WTC11 (cell line): ENCODE results near the gene CRYBA2. TPM values are rescaled to one million over a fixed set of nuclear protein-coding genes. Genes with fewer than 3 reads are reported as not detected.

ENCODE experiments used
- ATAC-seq: fragments of 200-7000 bp; cut with Tn5 transposase; 2 replicates; pipeline ENCODE4 v1.10.0; 2021; ENCODE audit warnings: mild to moderate bottlenecking, moderate library complexity
- CTCF ChIA-PET: fragments of 300-600 bp; sonication (Branson Sonifier 250); formaldehyde crosslinking; loops from one replicate; lab custom pipeline; 2021; ENCODE audit warnings: antibody characterized with exemption; lab: Charles Lee
- POLR2A ChIA-PET: fragments of 350-600 bp; sonication (Branson Sonifier 250); formaldehyde crosslinking; loops from one replicate; lab custom pipeline; 2021; ENCODE audit warnings: antibody characterized with exemption; lab: Charles Lee
- DNase-seq: peaks from one replicate; pipeline ENCODE4 v3.0.0; 2021; ENCODE audit warnings: low spot score
- H3K27ac Mint-ChIP-seq: 2 replicates; pipeline ENCODE4 v1.8.0; 2021; ENCODE audit warnings: mixed read lengths
- H3K27me3 Mint-ChIP-seq: 2 replicates; pipeline ENCODE4 v1.8.0; 2021; ENCODE audit warnings: low read depth, mild to moderate bottlenecking, moderate library complexity, mixed read lengths
- H3K36me3 Mint-ChIP-seq: 2 replicates; pipeline ENCODE4 v1.8.0; 2021; ENCODE audit warnings: mixed read lengths
- H3K4me1 Mint-ChIP-seq: 2 replicates; pipeline ENCODE4 v1.8.0; 2022; ENCODE audit warnings: mixed read lengths
- H3K4me3 Mint-ChIP-seq: 2 replicates; pipeline ENCODE4 v1.8.0; 2021; ENCODE audit warnings: mild to moderate bottlenecking, moderate library complexity, mixed read lengths
- H3K9me3 Mint-ChIP-seq: 2 replicates; pipeline ENCODE4 v1.8.0; 2021; ENCODE audit warnings: mixed read lengths
- AFF4 ChIP-seq: sonication (generic); formaldehyde crosslinking; IDR thresholded peaks from 2 replicates; pipeline ENCODE4 v1.8.1; 2023; ENCODE audit warnings: mild to moderate bottlenecking, missing genetic modification reagents, borderline replicate concordance
- CDX4 ChIP-seq: fragments of 250-450 bp; sonication (Bioruptor Pico); IDR thresholded peaks from 2 replicates; pipeline ENCODE4 v1.9.0; 2021; ENCODE audit warnings: moderate library complexity, mild to moderate bottlenecking, inconsistent platforms, borderline replicate concordance
- CTCF ChIP-seq: fragments of 200-600 bp; IDR thresholded peaks from 2 replicates; pipeline ENCODE4 v1.8.0; 2022; ENCODE audit warnings: antibody characterized with exemption
- E2F4 ChIP-seq: sonication (generic); formaldehyde crosslinking; IDR thresholded peaks from 2 replicates; pipeline ENCODE4 v1.8.1; 2022; ENCODE audit warnings: low read depth, mild to moderate bottlenecking, moderate library complexity, missing genetic modification reagents, borderline replicate concordance
- HMGXB4 ChIP-seq: sonication (generic); formaldehyde crosslinking; IDR thresholded peaks from 2 replicates; pipeline ENCODE4 v1.8.1; 2023; ENCODE audit warnings: mild to moderate bottlenecking, moderate library complexity, missing genetic modification reagents
- IRF2 ChIP-seq: sonication (generic); formaldehyde crosslinking; IDR thresholded peaks from 2 replicates; pipeline ENCODE4 v1.8.0; 2022; ENCODE audit warnings: low read depth, missing genetic modification reagents, borderline replicate concordance
- NFATC4 ChIP-seq: fragments of 250-450 bp; sonication (Bioruptor Pico); IDR thresholded peaks from 2 replicates; pipeline ENCODE4 v1.9.0; 2021; ENCODE audit warnings: mild to moderate bottlenecking
- NR2C2 ChIP-seq: sonication (generic); formaldehyde crosslinking; IDR thresholded peaks from 2 replicates; pipeline ENCODE4 v1.8.0; 2022; ENCODE audit warnings: mild to moderate bottlenecking, missing genetic modification reagents
- OVOL2 ChIP-seq: fragments of 250-450 bp; sonication (Bioruptor Pico); IDR thresholded peaks from 2 replicates; pipeline ENCODE4 v1.9.0; 2021; ENCODE audit warnings: mild to moderate bottlenecking, borderline replicate concordance
- PRRX2 ChIP-seq: fragments of 250-450 bp; sonication (Bioruptor Pico); IDR thresholded peaks from 2 replicates; pipeline ENCODE4 v1.8.0; 2021; ENCODE audit warnings: mild to moderate bottlenecking
- RORB ChIP-seq: fragments of 250-450 bp; sonication (Bioruptor Pico); IDR thresholded peaks from 2 replicates; pipeline ENCODE4 v1.9.0; 2021; ENCODE audit warnings: mild to moderate bottlenecking
- SOX15 ChIP-seq: fragments of 250-450 bp; sonication (Bioruptor Pico); IDR thresholded peaks from 2 replicates; pipeline ENCODE4 v1.9.0; 2021; ENCODE audit warnings: mild to moderate bottlenecking
- SP1 ChIP-seq: sonication (generic); formaldehyde crosslinking; conservative IDR thresholded peaks from 2 replicates; pipeline ENCODE4 v1.8.1; 2022; ENCODE audit warnings: missing genetic modification reagents
- ZBTB21 ChIP-seq: sonication (generic); formaldehyde crosslinking; IDR thresholded peaks from 2 replicates; pipeline ENCODE4 v1.8.1; 2023; ENCODE audit warnings: mild to moderate bottlenecking, missing genetic modification reagents, borderline replicate concordance
- ZNF423 ChIP-seq: fragments of 250-450 bp; sonication (Bioruptor Pico); IDR thresholded peaks from 2 replicates; pipeline ENCODE4 v2.1.2; 2022; ENCODE audit warnings: mild to moderate bottlenecking, moderate library complexity
- total RNA-seq: library from RNA; stranded (reverse); gene quantifications from 3 replicates; pipeline ENCODE4 v1.2.3, GENCODE V29; 2021
- TF ChIP-seq, protein P1 (sequence below): sonication (generic); formaldehyde crosslinking; IDR thresholded peaks from 2 replicates; pipeline ENCODE4 v1.8.1; 2023; ENCODE audit warnings: mild to moderate bottlenecking, missing genetic modification reagents, moderate library complexity

The CRYBA2 gene
- total RNA-seq, 1 experiment from 2014 or later = not detected

DNA sequence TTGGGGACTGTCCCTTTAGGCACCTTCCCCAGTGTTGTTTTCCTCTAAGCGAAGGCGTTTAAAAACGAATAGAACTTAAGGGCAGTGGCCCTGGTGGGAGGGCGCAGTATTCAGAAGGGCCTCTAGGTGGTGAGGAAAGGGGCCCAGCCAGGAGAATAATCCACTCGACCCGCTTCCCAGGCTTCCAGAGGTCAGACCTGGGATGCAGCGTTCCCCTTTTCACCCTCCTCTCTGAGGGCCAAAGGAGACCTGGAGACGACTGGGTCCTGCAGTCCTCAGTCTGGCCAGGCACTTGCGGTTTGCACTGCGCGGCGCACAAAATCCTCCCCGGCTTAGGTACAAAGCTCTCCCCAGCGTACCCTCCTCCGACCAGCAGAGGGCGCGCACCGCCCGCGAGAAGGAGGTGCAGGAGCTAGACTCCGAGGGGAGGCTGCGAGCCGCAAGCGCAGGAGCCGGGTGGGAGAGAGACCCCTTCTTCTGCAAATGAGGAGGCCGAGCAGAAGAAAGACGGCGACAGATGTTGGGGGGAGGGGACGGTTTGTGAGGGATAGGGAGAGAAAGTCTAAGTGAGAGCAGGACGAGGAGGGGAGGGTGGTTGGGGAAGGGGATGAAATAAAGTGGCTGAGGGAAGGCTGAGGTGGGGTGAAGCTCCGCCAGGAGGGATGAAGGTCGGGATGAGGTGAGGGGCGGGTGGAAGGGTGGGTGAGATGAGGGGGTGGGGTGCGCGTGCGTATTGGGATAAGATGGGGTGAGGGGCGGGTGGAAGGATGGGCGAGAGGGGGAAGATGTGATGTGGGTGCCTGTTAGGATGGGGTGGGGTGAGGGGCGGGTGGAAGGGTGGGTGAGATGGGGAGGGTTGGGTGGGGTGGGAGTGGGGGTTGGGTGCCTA is 13.1 kb downstream of the CRYBA2 start:
- POLR2A ChIA-PET = interaction anchor here (0.9 kb wide), 1 partner anchor 23 kb away, joined by 5 read pairs; no protein-coding TSS in a partner anchor

DNA sequence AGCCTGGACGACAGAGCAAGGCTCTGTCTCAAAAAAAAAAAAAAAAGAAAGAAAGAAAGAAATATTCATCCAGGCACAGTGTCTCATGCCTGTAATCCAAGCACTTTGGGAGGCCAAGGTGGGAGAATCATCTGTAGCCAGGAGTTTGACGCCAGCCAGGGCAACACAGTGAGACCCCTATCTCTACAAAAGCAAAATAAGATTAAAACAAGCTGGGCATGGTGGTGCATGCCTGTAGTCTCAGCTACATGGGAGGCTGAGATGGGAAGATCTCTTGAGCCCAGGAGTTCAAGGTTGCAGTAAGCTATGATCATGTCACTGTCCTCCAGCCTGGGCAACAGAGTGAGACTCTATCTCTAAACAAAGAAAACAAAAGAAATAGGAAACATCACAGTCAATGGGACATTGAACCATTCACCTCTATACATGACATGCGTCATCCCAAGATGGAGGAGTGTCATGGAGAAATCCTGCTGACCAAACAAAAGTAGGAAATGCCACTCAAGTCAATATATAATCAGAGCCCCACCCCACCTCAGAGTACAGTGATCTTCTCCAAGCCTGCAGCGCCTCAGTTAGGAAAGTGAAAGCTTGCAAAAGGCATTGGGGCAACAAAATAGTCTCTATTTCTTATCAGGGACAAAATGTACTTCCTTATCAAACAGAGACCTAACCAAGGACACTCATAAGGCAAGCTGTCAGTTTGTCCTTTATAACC is 18.0 kb downstream of the CRYBA2 start:
- ChIA-PET POLR2A (no interaction called here), CTCF (interaction anchor here (0.7 to 1.8 kb wide), 4 partner anchors 15 to 77 kb away, joined by 3 to 5 read pairs (median 4); partner anchors contain the start of gene CDK5R2)
- Mint-ChIP-seq H3K9me3 (no peaks in the 10 kb centered on the region), H3K27ac (no peak overlapping the region), H3K36me3 (no peaks in the 10 kb centered on the region), H3K4me3 (no peak overlapping the region), H3K27me3 (peaks cover 85% of the 10 kb centered on the region), H3K4me1 (peaks cover 6% of the 10 kb centered on the region)
- ATAC-seq (no peak), DNase-seq (no peak)
- TF ChIP-seq E2F4 (no peak), PRRX2 (CRISPR knock-in tag) (no peak), NFATC4 (CRISPR knock-in tag) (no peak), SOX15 (no peak), NR2C2 (CRISPR knock-in tag) (no peak), OVOL2 (no peak), ZBTB21 (CRISPR knock-in tag) (no peak), AFF4 (CRISPR knock-in tag) (no peak), ZNF423 (CRISPR knock-in tag) (no peak), RORB (CRISPR knock-in tag) (no peak)
- TF ChIP-seq, protein P1, sequence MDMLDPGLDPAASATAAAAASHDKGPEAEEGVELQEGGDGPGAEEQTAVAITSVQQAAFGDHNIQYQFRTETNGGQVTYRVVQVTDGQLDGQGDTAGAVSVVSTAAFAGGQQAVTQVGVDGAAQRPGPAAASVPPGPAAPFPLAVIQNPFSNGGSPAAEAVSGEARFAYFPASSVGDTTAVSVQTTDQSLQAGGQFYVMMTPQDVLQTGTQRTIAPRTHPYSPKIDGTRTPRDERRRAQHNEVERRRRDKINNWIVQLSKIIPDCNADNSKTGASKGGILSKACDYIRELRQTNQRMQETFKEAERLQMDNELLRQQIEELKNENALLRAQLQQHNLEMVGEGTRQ (CRISPR knock-in tag) = no peak

More for the DNA sequence above, 13.1 kb downstream of the CRYBA2 start:
- DNase-seq = peak; percentile 96
- Mint-ChIP-seq H3K27ac (no peak overlapping the region), H3K4me3 (peak overlapping the region; percentile 60), H3K9me3 (no peaks in the 10 kb centered on the region), H3K36me3 (no peaks in the 10 kb centered on the region), H3K27me3 (peaks cover 99% of the 10 kb centered on the region), H3K4me1 (peaks cover 25% of the 10 kb centered on the region)
- CTCF ChIA-PET = interaction anchor here (0.5 to 5.7 kb wide), 76 partner anchors 8 to 943 kb away, joined by 3 to 158 read pairs (median 5); partner anchors contain the start of genes BCS1L, CDK5R2, CRYBA2 and CYP27A1
- TF ChIP-seq HMGXB4 (CRISPR knock-in tag) (peak; percentile 82), CTCF (peak; percentile 74; the same call in 1 of the 2 replicates), SP1 (CRISPR knock-in tag) (0 out of 2 replicates have a peak, but pooled peaks have one; percentile 31), ZBTB21 (CRISPR knock-in tag) (peak; percentile 64; the same call in 1 of the 2 replicates), IRF2 (CRISPR knock-in tag) (no peak), CDX4 (CRISPR knock-in tag) (no peak)
- TF ChIP-seq, all 79 proteins: peak for 4
- ATAC-seq = peak; percentile 80
